ENCODE measurements around the gene SLC38A8. TPM values are rescaled to one million over a fixed set of nuclear protein-coding genes. Genes with fewer than 3 reads are reported as not detected.

SLC38A8 gene
- total RNA-seq, 3 donors from 2014 or later (not counting 1 experiment from before 2014, with no cell fraction given): not detected

DNA sequence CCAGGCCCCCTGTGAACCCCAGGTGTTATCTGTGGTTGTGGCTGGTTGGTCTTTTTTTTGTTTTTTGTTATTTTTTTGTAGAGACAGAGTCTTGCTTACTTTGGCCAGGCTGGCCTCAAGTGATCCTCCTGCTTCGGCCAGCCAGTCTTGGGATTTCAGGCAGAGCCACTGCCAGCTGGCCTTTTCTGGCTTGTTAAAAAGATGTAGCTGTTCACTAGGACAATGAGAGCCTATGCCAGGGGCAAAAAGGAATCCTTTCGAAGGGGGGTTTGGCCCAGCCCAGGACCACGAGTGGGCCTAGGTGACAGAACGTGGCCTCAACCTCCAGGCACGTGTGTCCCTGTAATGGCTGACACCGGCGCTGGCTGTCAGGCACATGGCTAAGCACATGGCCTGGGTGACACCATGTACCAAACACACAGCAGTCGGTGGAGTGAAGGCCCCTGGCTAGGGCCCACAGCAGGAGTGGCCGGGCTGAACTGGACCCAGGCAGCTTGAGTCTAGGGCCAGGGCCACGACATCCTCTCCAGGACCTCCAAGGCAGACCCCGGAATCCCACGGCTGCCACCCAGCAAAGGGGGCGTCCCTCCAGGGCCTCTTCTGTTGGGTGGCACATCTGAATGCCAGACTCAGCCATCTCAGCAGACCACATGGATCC, 6.9 kb upstream of the SLC38A8 start:
- ATAC-seq: no peak
- Mint-ChIP-seq H3K27ac (peak overlapping the region in 1 of 2 donors; percentile 65), H3K27me3 (ENCODE audit: low read depth in 2 of 2) (peaks cover 1 to 2% of the 10 kb centered on the region in 2 donors), H3K4me1 (no peaks in the 10 kb centered on the region), H3K4me3 (no peak overlapping the region), H3K36me3 (peaks cover 16% of the 10 kb centered on the region), H3K9me3 (no peaks in the 10 kb centered on the region)
- TF ChIP-seq, protein P1, sequence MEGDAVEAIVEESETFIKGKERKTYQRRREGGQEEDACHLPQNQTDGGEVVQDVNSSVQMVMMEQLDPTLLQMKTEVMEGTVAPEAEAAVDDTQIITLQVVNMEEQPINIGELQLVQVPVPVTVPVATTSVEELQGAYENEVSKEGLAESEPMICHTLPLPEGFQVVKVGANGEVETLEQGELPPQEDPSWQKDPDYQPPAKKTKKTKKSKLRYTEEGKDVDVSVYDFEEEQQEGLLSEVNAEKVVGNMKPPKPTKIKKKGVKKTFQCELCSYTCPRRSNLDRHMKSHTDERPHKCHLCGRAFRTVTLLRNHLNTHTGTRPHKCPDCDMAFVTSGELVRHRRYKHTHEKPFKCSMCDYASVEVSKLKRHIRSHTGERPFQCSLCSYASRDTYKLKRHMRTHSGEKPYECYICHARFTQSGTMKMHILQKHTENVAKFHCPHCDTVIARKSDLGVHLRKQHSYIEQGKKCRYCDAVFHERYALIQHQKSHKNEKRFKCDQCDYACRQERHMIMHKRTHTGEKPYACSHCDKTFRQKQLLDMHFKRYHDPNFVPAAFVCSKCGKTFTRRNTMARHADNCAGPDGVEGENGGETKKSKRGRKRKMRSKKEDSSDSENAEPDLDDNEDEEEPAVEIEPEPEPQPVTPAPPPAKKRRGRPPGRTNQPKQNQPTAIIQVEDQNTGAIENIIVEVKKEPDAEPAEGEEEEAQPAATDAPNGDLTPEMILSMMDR (IDR thresholded peaks at IDR 0.05): no peak
- Histone ChIP-seq H3K4me3 (ENCODE audit: low read length) (no peak overlapping the region), H3K9me3 (ENCODE audit: control insufficient read depth, insufficient read depth, low read length) (no peaks in the 10 kb centered on the region), H3K36me3 (ENCODE audit: control insufficient read depth, insufficient read depth, low read length) (peaks cover 30% of the 10 kb centered on the region), H3K4me1 (ENCODE audit: control insufficient read depth, insufficient read depth, low read length) (no peaks in the 10 kb centered on the region), H3K27me3 (ENCODE audit: control insufficient read depth, insufficient read depth, low read length) (no peaks in the 10 kb centered on the region), H3K27ac (ENCODE audit: low read length) (no peak overlapping the region)
- DNase-seq: no peak
- WGBS (ENCODE audit: insufficient coverage): 87% methylated on average over 13 of the region's 13 CpGs
- intact Hi-C loops (cut with micrococcal nuclease): no loop called here

DNA sequence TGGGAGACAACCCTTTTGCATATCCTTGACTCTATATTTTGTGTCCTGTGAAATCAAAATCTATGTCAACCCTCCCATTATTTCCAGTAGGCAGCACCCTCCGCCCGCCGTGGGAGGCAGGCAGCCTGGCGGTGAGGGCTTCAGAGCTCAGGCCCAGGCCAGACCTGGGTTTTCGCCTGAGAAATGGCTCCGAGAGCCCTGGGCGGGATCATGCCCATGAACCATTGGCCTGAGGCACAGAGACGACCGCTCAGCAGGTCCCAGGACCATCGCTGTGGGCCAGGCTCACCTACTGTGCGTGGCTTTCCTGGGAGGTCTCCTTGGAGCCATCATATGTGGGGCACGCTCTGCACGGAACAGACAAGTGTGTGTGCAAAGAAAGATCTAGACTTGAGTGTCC, 6.3 kb upstream of the SLC38A8 start:
- H3K36me3 ChIP-seq (ENCODE audit: control insufficient read depth, insufficient read depth, low read length): peaks cover 23% of the 10 kb centered on the region
- WGBS (ENCODE audit: insufficient coverage): 88% methylated on average over 13 of the region's 13 CpGs
- intact Hi-C loops (cut with micrococcal nuclease): no loop called here
- no peak overlapping the region for H3K4me3 ChIP-seq (ENCODE audit: low read length)
- peaks cover 8% of the 10 kb centered on the region in 2 donors for H3K27me3 Mint-ChIP-seq (ENCODE audit: low read depth in 2 of 2)
- no peaks in the 10 kb centered on the region for H3K4me1 Mint-ChIP-seq
- no peak overlapping the region for H3K27ac Mint-ChIP-seq
- TF ChIP-seq, protein P1 (IDR thresholded peaks at IDR 0.05): no peak
- H3K4me3 Mint-ChIP-seq: no peak overlapping the region
- no peaks in the 10 kb centered on the region for H3K27me3 ChIP-seq (ENCODE audit: control insufficient read depth, insufficient read depth, low read length)
- H3K9me3 Mint-ChIP-seq: no peaks in the 10 kb centered on the region
- no peak overlapping the region for H3K27ac ChIP-seq (ENCODE audit: low read length)
- H3K36me3 Mint-ChIP-seq: peaks cover 11% of the 10 kb centered on the region
- no peak for DNase-seq
- no peaks in the 10 kb centered on the region for H3K4me1 ChIP-seq (ENCODE audit: control insufficient read depth, insufficient read depth, low read length)
- no peak for ATAC-seq
- H3K9me3 ChIP-seq (ENCODE audit: control insufficient read depth, insufficient read depth, low read length): no peaks in the 10 kb centered on the region

DNA sequence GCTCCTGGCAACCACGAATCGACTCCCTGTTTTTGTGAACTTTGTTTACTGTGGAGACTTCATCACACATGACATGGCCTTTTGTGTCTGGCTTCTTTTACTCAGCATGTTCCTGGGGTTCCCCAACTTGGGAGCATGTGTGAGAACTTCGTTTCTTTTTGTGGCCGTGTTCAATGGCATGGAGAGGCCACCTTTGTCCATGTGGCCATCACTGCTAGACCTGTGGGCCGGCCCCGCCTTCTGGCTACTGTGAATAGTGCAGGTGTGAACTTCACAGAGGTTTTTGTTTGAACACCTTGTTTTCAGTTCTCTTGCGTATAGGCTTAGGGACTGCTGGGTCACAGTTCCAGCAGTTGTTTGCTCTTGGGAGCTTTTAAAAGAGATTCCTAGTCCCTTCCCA, 5.7 kb upstream of the SLC38A8 start:
- H3K36me3 ChIP-seq (ENCODE audit: control insufficient read depth, insufficient read depth, low read length): peaks cover 18% of the 10 kb centered on the region
- no peak overlapping the region for H3K27ac ChIP-seq (ENCODE audit: low read length)
- no peaks in the 10 kb centered on the region for H3K9me3 ChIP-seq (ENCODE audit: control insufficient read depth, insufficient read depth, low read length)
- ATAC-seq: no peak
- no peaks in the 10 kb centered on the region for H3K4me1 ChIP-seq (ENCODE audit: control insufficient read depth, insufficient read depth, low read length)
- TF ChIP-seq, protein P1 (IDR thresholded peaks at IDR 0.05): no peak
- no peaks in the 10 kb centered on the region for H3K4me1 Mint-ChIP-seq
- H3K27me3 Mint-ChIP-seq (ENCODE audit: low read depth in 2 of 2): peaks cover 10 to 11% of the 10 kb centered on the region in 2 donors
- no peak overlapping the region for H3K4me3 Mint-ChIP-seq
- no peak overlapping the region for H3K4me3 ChIP-seq (ENCODE audit: low read length)
- DNase-seq: no peak
- H3K36me3 Mint-ChIP-seq: peaks cover 8% of the 10 kb centered on the region
- no peak overlapping the region for H3K27ac Mint-ChIP-seq
- intact Hi-C loops (cut with micrococcal nuclease): no loop called here
- WGBS (ENCODE audit: insufficient coverage): 88% methylated on average over 7 of the region's 7 CpGs
- H3K9me3 Mint-ChIP-seq: no peaks in the 10 kb centered on the region
- peaks cover 1% of the 10 kb centered on the region for H3K27me3 ChIP-seq (ENCODE audit: control insufficient read depth, insufficient read depth, low read length)

DNA sequence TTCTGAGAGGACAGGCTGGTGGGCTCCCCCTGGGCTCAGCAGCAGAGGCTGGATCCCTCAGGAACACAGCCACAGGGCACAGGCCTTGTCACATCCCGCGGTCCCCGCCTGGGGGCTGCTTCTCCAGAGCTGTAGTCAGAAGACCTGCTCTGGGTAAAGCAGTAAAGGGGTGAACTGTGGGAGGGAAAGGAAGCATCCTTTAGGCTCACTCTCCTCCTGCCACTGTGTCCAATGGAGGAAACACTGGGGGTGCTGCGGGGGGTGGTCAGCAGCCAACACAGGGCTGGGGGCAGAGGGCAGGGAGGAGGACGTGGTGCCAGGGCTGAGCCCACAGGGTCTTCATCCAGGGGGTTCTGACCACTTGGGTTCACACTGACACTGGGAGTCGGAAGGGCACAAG, 5.0 kb upstream of the SLC38A8 start:
- ATAC-seq (no peak), DNase-seq (no peak)
- 95% methylated on average over 6 of the region's 6 CpGs for WGBS (ENCODE audit: insufficient coverage)

More for the DNA sequence above, 5.0 kb upstream of the SLC38A8 start:
- Histone ChIP-seq H3K36me3 (ENCODE audit: control insufficient read depth, insufficient read depth, low read length) (peaks cover 14% of the 10 kb centered on the region), H3K4me1 (ENCODE audit: control insufficient read depth, insufficient read depth, low read length) (no peaks in the 10 kb centered on the region), H3K27ac (ENCODE audit: low read length) (no peak overlapping the region), H3K9me3 (ENCODE audit: control insufficient read depth, insufficient read depth, low read length) (no peaks in the 10 kb centered on the region), H3K27me3 (ENCODE audit: control insufficient read depth, insufficient read depth, low read length) (peaks cover 5% of the 10 kb centered on the region), H3K4me3 (ENCODE audit: low read length) (no peak overlapping the region)
- intact Hi-C loops (cut with micrococcal nuclease): no loop called here
- H3K4me1 Mint-ChIP-seq: no peaks in the 10 kb centered on the region
- H3K4me3 Mint-ChIP-seq: no peak overlapping the region
- no peaks in the 10 kb centered on the region for H3K9me3 Mint-ChIP-seq
- TF ChIP-seq, protein P1 (IDR thresholded peaks at IDR 0.05): no peak
- peaks cover 3% of the 10 kb centered on the region for H3K36me3 Mint-ChIP-seq
- H3K27me3 Mint-ChIP-seq (ENCODE audit: low read depth in 2 of 2): peaks cover 10 to 11% of the 10 kb centered on the region in 2 donors
- peak overlapping the region in 1 of 2 donors; percentile 23 for H3K27ac Mint-ChIP-seq
